ENCODE data around the gene KDM5C. TPM values are rescaled to one million over a fixed set of nuclear protein-coding genes. Genes with fewer than 3 reads are reported as not detected.

KDM5C gene
- 43.0 and 44.9 TPM in 2 replicates for total RNA-seq

GRCh38 chrX:53224860-53225797 is at the start of gene KDM5C:
Gene KDM5C (minus strand): TSS chrX:53225207. CDS start chrX:53224889, 318 bp downstream.

Other genes with a start within 250 kb of the KDM5C start
- gene GPR173, start 176.4 kb downstream of the KDM5C start, total RNA-seq = 1.5 and 1.9 TPM in 2 replicates
- gene TSPYL2, start 142.8 kb downstream of the KDM5C start, total RNA-seq = 23.6 and 27.0 TPM in 2 replicates
- gene KANTR, start 131.1 kb downstream of the KDM5C start, total RNA-seq = 7.5 and 10.1 TPM in 2 replicates
- gene IQSEC2, start 56.4 kb upstream of the KDM5C start, total RNA-seq = 5.0 and 7.7 TPM in 2 replicates
- gene SMC1A, start 197.4 kb upstream of the KDM5C start, total RNA-seq = 5.7 and 5.9 TPM in 2 replicates
- gene RIBC1, start 197.7 kb upstream of the KDM5C start, total RNA-seq = 0.79 and 1.4 TPM in 2 replicates
- 53.4 and 59.4 TPM in 2 replicates for gene HSD17B10, start 209.2 kb upstream of the KDM5C start, total RNA-seq